ENCODE data around the gene KLHL41. TPM values are rescaled to one million over a fixed set of nuclear protein-coding genes. Genes with fewer than 3 reads are reported as not detected.
"Not testable (repeated sequence)": the region's sequence is repeated elsewhere in the genome, so short reads cannot be mapped to it uniquely, and the experiment has no call there.

Gene KLHL41
- total and polyA plus RNA-seq, 4 donors: 0.25 to 0.87 (median 0.71) TPM

- 65 to 70% methylated on average over 2 of the region's 2 CpGs for WGBS, 2 donors
- no peak overlapping the region for H3K4me3 ChIP-seq (ENCODE audit: low read length in 2 of 2)
Measured at GRCh38 chr2:169540146-169540545, 30.6 kb downstream of the KLHL41 start.

GRCh38 chr2:169542433-169542832 lies 32.9 kb downstream of the KLHL41 start:
- ATAC-seq (ENCODE audit: low FRiP score) (no peak), DNase-seq (no peak)
- H3K4me1 ChIP-seq (ENCODE audit: control insufficient read depth in 1 of 2, insufficient read depth in 2 of 2, low read length in 2 of 2): no peaks in the 10 kb centered on the region
- peaks cover 0 to 3% of the 10 kb centered on the region in 2 donors for H3K36me3 ChIP-seq (ENCODE audit: control insufficient read depth in 1 of 2, insufficient read depth in 2 of 2, low read length in 1 of 2)
- H3K27me3 ChIP-seq (ENCODE audit: control insufficient read depth in 1 of 2, insufficient read depth in 2 of 2, low read length in 1 of 2): no peaks in the 10 kb centered on the region
- H3K27ac ChIP-seq (ENCODE audit: low read depth in 1 of 2, low read length in 2 of 2): no peak overlapping the region
- WGBS, 2 donors: 92 to 96% methylated on average over 3 of the region's 3 CpGs
- no peak overlapping the region for H3K4me3 ChIP-seq (ENCODE audit: low read length in 2 of 2)
- intact Hi-C loops (cut with DNase I): no loop called here
- no peaks in the 10 kb centered on the region for H3K9me3 ChIP-seq (ENCODE audit: control insufficient read depth, low read length)

More at GRCh38 chr2:169540146-169540545, 30.6 kb downstream of the KLHL41 start:
- Histone ChIP-seq H3K27me3 (ENCODE audit: control insufficient read depth in 1 of 2, insufficient read depth in 2 of 2, low read length in 1 of 2) (no peaks in the 10 kb centered on the region), H3K4me1 (ENCODE audit: control insufficient read depth in 1 of 2, insufficient read depth in 2 of 2, low read length in 2 of 2) (no peaks in the 10 kb centered on the region), H3K27ac (ENCODE audit: low read depth in 1 of 2, low read length in 2 of 2) (no peak overlapping the region), H3K36me3 (ENCODE audit: control insufficient read depth in 1 of 2, insufficient read depth in 2 of 2, low read length in 1 of 2) (no peaks in the 10 kb centered on the region), H3K9me3 (ENCODE audit: control insufficient read depth, low read length) (no peaks in the 10 kb centered on the region)
- ATAC-seq (ENCODE audit: low FRiP score) (no peak), DNase-seq (no peak)
- intact Hi-C loops (cut with DNase I): no loop called here

DNA sequence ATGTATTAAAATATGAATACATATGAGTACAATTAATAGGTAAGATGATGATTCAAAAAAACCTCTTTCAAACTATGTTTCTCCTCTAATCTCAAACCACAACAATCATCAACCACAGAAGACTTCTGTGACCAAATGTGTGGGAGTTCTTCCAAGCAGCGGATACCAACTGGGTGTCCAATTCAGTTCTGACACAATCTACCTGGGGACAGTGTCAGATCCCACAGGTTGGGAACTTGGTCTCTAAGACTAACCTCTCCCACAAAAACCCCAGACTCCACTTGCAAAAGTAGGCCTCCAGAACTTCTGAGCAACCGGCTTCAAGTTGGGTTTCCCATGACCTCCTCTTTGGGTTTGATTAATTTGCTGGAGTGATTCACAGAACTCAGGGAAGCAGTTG lies 37.3 kb downstream of the KLHL41 start:
- Histone ChIP-seq H3K27me3 (ENCODE audit: control insufficient read depth in 1 of 2, insufficient read depth in 2 of 2, low read length in 1 of 2) (no peaks in the 10 kb centered on the region), H3K9me3 (ENCODE audit: control insufficient read depth, low read length) (no peaks in the 10 kb centered on the region), H3K4me3 (ENCODE audit: low read length in 2 of 2) (no peak overlapping the region), H3K27ac (ENCODE audit: low read depth in 1 of 2, low read length in 2 of 2) (no peak overlapping the region), H3K4me1 (ENCODE audit: control insufficient read depth in 1 of 2, insufficient read depth in 2 of 2, low read length in 2 of 2) (no peaks in the 10 kb centered on the region), H3K36me3 (ENCODE audit: control insufficient read depth in 1 of 2, insufficient read depth in 2 of 2, low read length in 1 of 2) (peaks cover 0 to 5% of the 10 kb centered on the region in 2 donors)
- intact Hi-C loops (cut with DNase I): no loop called here
- WGBS, 2 donors: 94 to 98% methylated on average over 2 of the region's 2 CpGs
- ATAC-seq (ENCODE audit: low FRiP score) (no peak), DNase-seq (no peak)

DNA sequence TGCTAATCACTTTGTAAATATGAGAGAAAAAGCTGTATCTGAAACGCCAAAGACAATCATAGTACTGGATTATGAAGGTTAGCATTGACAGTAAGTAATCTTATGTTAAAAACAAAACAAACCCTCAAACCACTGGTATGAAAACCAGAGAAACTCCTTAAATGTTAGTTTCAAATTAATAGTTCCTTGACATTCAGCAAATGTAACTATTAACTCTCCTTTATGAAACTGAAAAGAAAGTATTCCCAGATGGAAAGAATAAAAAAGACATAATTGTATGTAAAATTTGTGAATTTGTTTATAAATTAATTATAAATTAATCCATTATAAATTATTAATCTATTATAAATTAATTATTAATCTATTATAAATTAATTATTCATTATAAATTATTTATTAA lies 51.9 kb downstream of the KLHL41 start:
- 91 to 100% methylated on average over 1 of the region's 1 CpG for WGBS, 2 donors

GRCh38 chr2:169562084-169562483 lies 52.6 kb downstream of the KLHL41 start:
- H3K4me1 ChIP-seq (ENCODE audit: control insufficient read depth in 1 of 2, insufficient read depth in 2 of 2, low read length in 2 of 2); H3K9me3 ChIP-seq (ENCODE audit: control insufficient read depth, low read length); DNase-seq; H3K27me3 ChIP-seq (ENCODE audit: control insufficient read depth in 1 of 2, insufficient read depth in 2 of 2, low read length in 1 of 2); H3K36me3 ChIP-seq (ENCODE audit: control insufficient read depth in 1 of 2, insufficient read depth in 2 of 2, low read length in 1 of 2); H3K27ac ChIP-seq (ENCODE audit: low read depth in 1 of 2, low read length in 2 of 2); ATAC-seq (ENCODE audit: low FRiP score); H3K4me3 ChIP-seq (ENCODE audit: low read length in 2 of 2); intact Hi-C loops (cut with DNase I): not testable (repeated sequence)
- WGBS, 2 donors: 95 to 98% methylated on average over 5 of the region's 5 CpGs

More for the DNA sequence above, 51.9 kb downstream of the KLHL41 start:
- intact Hi-C loops (cut with DNase I): no loop called here
- H3K9me3 ChIP-seq (ENCODE audit: control insufficient read depth, low read length): no peaks in the 10 kb centered on the region
- DNase-seq: no peak
- H3K4me1 ChIP-seq (ENCODE audit: control insufficient read depth in 1 of 2, insufficient read depth in 2 of 2, low read length in 2 of 2): no peaks in the 10 kb centered on the region
- no peaks in the 10 kb centered on the region for H3K27me3 ChIP-seq (ENCODE audit: control insufficient read depth in 1 of 2, insufficient read depth in 2 of 2, low read length in 1 of 2)
- ATAC-seq (ENCODE audit: low FRiP score): no peak
- H3K36me3 ChIP-seq (ENCODE audit: control insufficient read depth in 1 of 2, insufficient read depth in 2 of 2, low read length in 1 of 2): peaks cover 0 to 2% of the 10 kb centered on the region in 2 donors
- no peak overlapping the region for H3K27ac ChIP-seq (ENCODE audit: low read depth in 1 of 2, low read length in 2 of 2)
- H3K4me3 ChIP-seq (ENCODE audit: low read length in 2 of 2): no peak overlapping the region

GRCh38 chr2:169562519-169562918 lies 53.0 kb downstream of the KLHL41 start:
- DNase-seq (no peak), ATAC-seq (ENCODE audit: low FRiP score) (no peak)
- Histone ChIP-seq H3K9me3 (ENCODE audit: control insufficient read depth, low read length) (no peaks in the 10 kb centered on the region), H3K4me1 (ENCODE audit: control insufficient read depth in 1 of 2, insufficient read depth in 2 of 2, low read length in 2 of 2) (no peaks in the 10 kb centered on the region), H3K27ac (ENCODE audit: low read depth in 1 of 2, low read length in 2 of 2) (no peak overlapping the region), H3K36me3 (ENCODE audit: control insufficient read depth in 1 of 2, insufficient read depth in 2 of 2, low read length in 1 of 2) (peaks cover 0 to 2% of the 10 kb centered on the region in 2 donors), H3K4me3 (ENCODE audit: low read length in 2 of 2) (no peak overlapping the region), H3K27me3 (ENCODE audit: control insufficient read depth in 1 of 2, insufficient read depth in 2 of 2, low read length in 1 of 2) (no peaks in the 10 kb centered on the region)
- WGBS, 2 donors: 94 to 95% methylated on average over 2 of the region's 2 CpGs
- intact Hi-C loops (cut with DNase I): no loop called here

- no peaks in the 10 kb centered on the region for H3K27me3 ChIP-seq (ENCODE audit: control insufficient read depth in 1 of 2, insufficient read depth in 2 of 2, low read length in 1 of 2)
- no peak for ATAC-seq (ENCODE audit: low FRiP score)
- H3K4me3 ChIP-seq (ENCODE audit: low read length in 2 of 2): no peak overlapping the region
- H3K4me1 ChIP-seq (ENCODE audit: control insufficient read depth in 1 of 2, insufficient read depth in 2 of 2, low read length in 2 of 2): no peaks in the 10 kb centered on the region
- 46 to 84% methylated on average over 1 of the region's 1 CpG for WGBS, 2 donors
- no peak for DNase-seq
- intact Hi-C loops (cut with DNase I): no loop called here
- H3K36me3 ChIP-seq (ENCODE audit: control insufficient read depth in 1 of 2, insufficient read depth in 2 of 2, low read length in 1 of 2): no peaks in the 10 kb centered on the region
- H3K9me3 ChIP-seq (ENCODE audit: control insufficient read depth, low read length): no peaks in the 10 kb centered on the region
- no peak overlapping the region for H3K27ac ChIP-seq (ENCODE audit: low read depth in 1 of 2, low read length in 2 of 2)
Measured at GRCh38 chr2:169565686-169566085, 56.2 kb downstream of the KLHL41 start.

- 82 to 87% methylated on average over 2 of the region's 2 CpGs for WGBS, 2 donors
- DNase-seq: no peak
- no peaks in the 10 kb centered on the region for H3K9me3 ChIP-seq (ENCODE audit: control insufficient read depth, low read length)
Measured at GRCh38 chr2:169569948-169570347, 60.4 kb downstream of the KLHL41 start.

DNA sequence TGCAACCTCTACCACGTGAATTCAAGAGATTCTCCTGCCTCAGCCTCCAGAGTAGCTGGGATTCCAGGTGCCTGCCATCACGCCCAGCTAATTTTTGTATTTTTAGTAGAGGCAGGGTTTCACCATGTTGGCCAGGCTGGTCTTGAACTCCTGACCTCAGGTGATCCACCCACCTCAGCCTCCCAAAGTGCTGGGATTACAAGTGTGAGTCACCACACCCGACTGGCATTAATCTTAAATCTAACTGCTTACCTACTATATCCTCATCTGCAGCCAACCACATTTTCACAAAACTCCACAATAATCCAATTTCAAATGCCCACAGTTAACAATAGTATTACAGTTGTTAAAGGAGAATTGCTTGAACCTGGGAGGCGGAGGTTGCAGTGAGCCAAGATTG lies 61.2 kb downstream of the KLHL41 start:
- H3K27ac ChIP-seq (ENCODE audit: low read depth in 1 of 2, low read length in 2 of 2): not testable (repeated sequence)
- 92 to 93% methylated on average over 4 of the region's 4 CpGs for WGBS, 2 donors

More at GRCh38 chr2:169569948-169570347, 60.4 kb downstream of the KLHL41 start:
- no peak for ATAC-seq (ENCODE audit: low FRiP score)
- H3K4me3 ChIP-seq (ENCODE audit: low read length in 2 of 2): no peak overlapping the region
- intact Hi-C loops (cut with DNase I): no loop called here
- peaks cover 0 to 4% of the 10 kb centered on the region in 2 donors for H3K4me1 ChIP-seq (ENCODE audit: control insufficient read depth in 1 of 2, insufficient read depth in 2 of 2, low read length in 2 of 2)
- H3K27ac ChIP-seq (ENCODE audit: low read depth in 1 of 2, low read length in 2 of 2): no peak overlapping the region
- no peaks in the 10 kb centered on the region for H3K27me3 ChIP-seq (ENCODE audit: control insufficient read depth in 1 of 2, insufficient read depth in 2 of 2, low read length in 1 of 2)
- H3K36me3 ChIP-seq (ENCODE audit: control insufficient read depth in 1 of 2, insufficient read depth in 2 of 2, low read length in 1 of 2): no peaks in the 10 kb centered on the region

More for the DNA sequence above, 61.2 kb downstream of the KLHL41 start:
- ATAC-seq (ENCODE audit: low FRiP score); H3K27me3 ChIP-seq (ENCODE audit: control insufficient read depth in 1 of 2, insufficient read depth in 2 of 2, low read length in 1 of 2); intact Hi-C loops (cut with DNase I); H3K4me3 ChIP-seq (ENCODE audit: low read length in 2 of 2); H3K4me1 ChIP-seq (ENCODE audit: control insufficient read depth in 1 of 2, insufficient read depth in 2 of 2, low read length in 2 of 2); DNase-seq; H3K36me3 ChIP-seq (ENCODE audit: control insufficient read depth in 1 of 2, insufficient read depth in 2 of 2, low read length in 1 of 2); H3K9me3 ChIP-seq (ENCODE audit: control insufficient read depth, low read length): not testable (repeated sequence)
